Breast epithelium (tissue), 4 donors: ENCODE results near the gene AADACL4. TPM values are rescaled to one million over a fixed set of nuclear protein-coding genes. Genes with fewer than 3 reads are reported as not detected.

Experiments
- DNase-seq, 2 donors: peaks; one replicate each; pipeline ENCODE4 v3.0.0-alpha.2; 2019; ENCODE audit warnings: low spot score in 2 of 2
- H3K27ac ChIP-seq, 2 donors: fragments of 200-600 bp; sonication (generic) in 1 of 2; one replicate each; pipeline ENCODE4 v1.5.1; 2016 to 2019; ENCODE audit warnings: mild to moderate bottlenecking in 1 of 2
- H3K27me3 ChIP-seq, 2 donors: fragments of 200-600 bp; sonication (generic) in 1 of 2; one replicate each; pipeline versions ENCODE4 v1.5.1 to v1.6.0; 2017 to 2019; ENCODE audit warnings: control low read depth in 1 of 2, mild to moderate bottlenecking in 1 of 2
- H3K36me3 ChIP-seq: fragments of 200-600 bp; one replicate; pipeline ENCODE4 v1.5.1; 2019
- H3K4me1 ChIP-seq, 2 donors: fragments of 200-600 bp; sonication (generic); one replicate each; pipeline ENCODE4 v1.5.1; 2016 to 2019; ENCODE audit warnings: control low read depth in 1 of 2
- H3K4me3 ChIP-seq, 3 donors: fragments of 200-600 bp; sonication (generic); 1 replicate in 2 of 3; 2 replicates in 1 of 3; pipeline ENCODE4 v1.5.1; 2016 to 2019; ENCODE audit warnings: mild to moderate bottlenecking in 3 of 3, moderate library complexity in 2 of 3
- H3K9me3 ChIP-seq, 2 donors: fragments of 200-600 bp; sonication (generic) in 1 of 2; one replicate each; pipeline ENCODE4 v1.5.1; 2016 to 2019; ENCODE audit warnings: control low read depth in 1 of 2
- POLR2A ChIP-seq: fragments of 450-650 bp; IDR thresholded peaks from one replicate; pipeline ENCODE4 v1.6.1; 2016; ENCODE audit warnings: antibody characterized with exemption, mild to moderate bottlenecking, moderate library complexity
- POLR2AphosphoS5 ChIP-seq, 3 donors: sonication (generic); formaldehyde crosslinking; IDR thresholded peaks; one replicate each; pipeline ENCODE4 v1.6.1; 2017; ENCODE audit warnings: antibody characterized with exemption in 3 of 3
- intact Hi-C: fragments of 100-400 bp; cut with DNase I; formaldehyde crosslinking; loops from one replicate; pipeline ENCODE4 v1.15.1; 2023; ENCODE audit warnings: low total_unique reads
- total RNA-seq, 3 donors: library from RNA; depleted of rRNA; stranded (reverse); fragments of >200 nt; gene quantifications; one replicate each; pipeline ENCODE4 v1.1.0, GENCODE V29; 2016
- TF ChIP-seq, protein P1 (sequence below), 3 donors: fragments of 450-650 bp; IDR thresholded peaks; one replicate each; pipeline ENCODE4 v1.5.1; 2016 to 2017; ENCODE audit warnings: antibody characterized with exemption in 3 of 3, mild to moderate bottlenecking in 3 of 3, moderate library complexity in 3 of 3

AADACL4 gene
- total RNA-seq, 3 donors from 2014 or later: not detected

DNA sequence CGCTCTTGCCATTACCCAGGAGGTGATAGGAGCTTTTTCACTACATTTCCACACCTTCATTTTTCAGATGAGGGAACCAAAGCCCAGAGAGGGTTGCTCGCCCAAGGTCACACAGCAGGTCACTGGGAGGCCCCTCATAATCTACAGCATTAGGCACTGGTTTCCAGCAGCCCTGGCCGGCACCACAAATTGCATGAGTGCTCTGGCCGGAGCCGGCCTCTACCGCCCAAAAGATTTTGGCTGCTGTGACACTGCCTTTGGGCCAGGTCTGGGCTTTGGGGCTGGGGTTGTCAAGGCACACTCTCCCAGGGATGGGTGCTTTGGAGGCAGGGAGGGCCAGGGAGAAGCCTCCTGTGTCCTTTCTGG is 41.2 kb upstream of the AADACL4 start:
- TF ChIP-seq POLR2AphosphoS5 (IDR thresholded peaks at IDR 0.05) (no peak), POLR2A (no peak)
- TF ChIP-seq, protein P1, sequence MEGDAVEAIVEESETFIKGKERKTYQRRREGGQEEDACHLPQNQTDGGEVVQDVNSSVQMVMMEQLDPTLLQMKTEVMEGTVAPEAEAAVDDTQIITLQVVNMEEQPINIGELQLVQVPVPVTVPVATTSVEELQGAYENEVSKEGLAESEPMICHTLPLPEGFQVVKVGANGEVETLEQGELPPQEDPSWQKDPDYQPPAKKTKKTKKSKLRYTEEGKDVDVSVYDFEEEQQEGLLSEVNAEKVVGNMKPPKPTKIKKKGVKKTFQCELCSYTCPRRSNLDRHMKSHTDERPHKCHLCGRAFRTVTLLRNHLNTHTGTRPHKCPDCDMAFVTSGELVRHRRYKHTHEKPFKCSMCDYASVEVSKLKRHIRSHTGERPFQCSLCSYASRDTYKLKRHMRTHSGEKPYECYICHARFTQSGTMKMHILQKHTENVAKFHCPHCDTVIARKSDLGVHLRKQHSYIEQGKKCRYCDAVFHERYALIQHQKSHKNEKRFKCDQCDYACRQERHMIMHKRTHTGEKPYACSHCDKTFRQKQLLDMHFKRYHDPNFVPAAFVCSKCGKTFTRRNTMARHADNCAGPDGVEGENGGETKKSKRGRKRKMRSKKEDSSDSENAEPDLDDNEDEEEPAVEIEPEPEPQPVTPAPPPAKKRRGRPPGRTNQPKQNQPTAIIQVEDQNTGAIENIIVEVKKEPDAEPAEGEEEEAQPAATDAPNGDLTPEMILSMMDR (IDR thresholded peaks at IDR 0.05): no peak
- Histone ChIP-seq H3K27ac (peak overlapping the region; percentile 64 to 96), H3K27me3 (no peaks in the 10 kb centered on the region), H3K4me3 (no peak overlapping the region), H3K4me1 (peaks cover 7 to 28% of the 10 kb centered on the region in 2 donors), H3K9me3 (no peaks in the 10 kb centered on the region), H3K36me3 (no peaks in the 10 kb centered on the region)
- no peak for DNase-seq
- intact Hi-C loops: no loop called here

DNA sequence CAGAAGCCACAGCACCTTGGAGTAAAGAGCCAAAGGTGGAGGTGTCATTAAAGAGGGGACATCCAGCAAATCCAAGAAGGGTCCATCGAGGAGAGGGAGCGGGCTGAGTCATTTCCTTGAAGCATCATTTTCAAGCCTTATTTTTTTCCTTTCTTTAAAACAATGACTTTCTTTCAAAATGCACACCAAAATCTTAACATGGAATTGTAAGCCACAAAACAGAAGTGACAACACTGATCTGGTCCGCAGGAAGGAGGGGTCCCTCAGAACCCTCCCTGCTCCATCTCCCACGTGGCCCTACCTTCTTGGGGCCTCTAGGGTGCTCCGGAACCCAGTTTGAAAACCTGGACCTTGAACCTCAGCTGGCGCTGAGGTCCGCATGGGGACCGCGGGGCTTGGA is 40.7 kb upstream of the AADACL4 start:
- TF ChIP-seq, protein P1 (IDR thresholded peaks at IDR 0.05): no peak
- TF ChIP-seq POLR2A (no peak), POLR2AphosphoS5 (IDR thresholded peaks at IDR 0.05) (no peak)
- intact Hi-C loops: no loop called here
- H3K27ac ChIP-seq: peak overlapping the region; percentile 43 to 64
- no peak overlapping the region for H3K4me3 ChIP-seq
- H3K9me3 ChIP-seq: no peaks in the 10 kb centered on the region
- no peaks in the 10 kb centered on the region for H3K27me3 ChIP-seq
- no peaks in the 10 kb centered on the region for H3K36me3 ChIP-seq
- no peak for DNase-seq
- H3K4me1 ChIP-seq: peaks cover 7 to 23% of the 10 kb centered on the region in 2 donors

DNA sequence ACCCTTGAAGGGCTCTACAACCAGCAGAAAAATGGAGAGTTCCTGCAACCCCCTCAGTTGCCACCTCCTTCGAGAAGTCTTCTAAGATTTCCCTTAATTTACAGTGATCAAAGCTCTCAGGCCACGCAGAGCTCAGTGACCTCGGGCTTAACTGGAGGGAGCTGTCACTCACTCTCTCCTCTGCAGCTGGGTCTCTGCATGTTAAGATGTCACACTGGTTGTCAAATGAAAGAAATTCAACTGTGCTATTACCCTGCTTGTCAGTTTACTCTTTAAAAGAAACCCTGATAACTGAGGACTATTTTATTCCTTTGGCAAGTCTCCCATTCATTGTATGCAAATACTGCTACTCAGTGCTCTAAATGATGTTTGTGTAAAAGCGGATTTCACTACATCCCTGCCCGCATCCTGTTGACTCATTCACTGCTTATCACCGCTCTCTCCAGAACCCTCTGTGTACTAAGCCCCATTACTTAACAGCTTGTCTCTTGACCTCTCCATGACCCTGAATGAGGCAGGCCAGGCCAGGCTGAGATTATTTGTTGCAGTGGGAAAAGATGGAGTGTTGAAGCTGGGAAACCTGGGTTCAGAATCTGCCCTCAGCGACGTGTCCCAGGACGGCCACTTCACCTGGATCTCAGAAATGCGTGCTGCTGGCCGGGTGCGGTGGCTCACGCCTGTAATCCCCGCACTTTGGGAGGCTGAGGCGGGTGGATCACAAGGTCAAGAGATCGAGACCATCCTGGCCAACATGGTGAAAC is 39.6 kb upstream of the AADACL4 start:
- no peaks in the 10 kb centered on the region for H3K27me3 ChIP-seq
- no peak overlapping the region for H3K4me3 ChIP-seq
- no peaks in the 10 kb centered on the region for H3K36me3 ChIP-seq
- H3K4me1 ChIP-seq: peaks cover 7 to 23% of the 10 kb centered on the region in 2 donors
- TF ChIP-seq POLR2AphosphoS5 (IDR thresholded peaks at IDR 0.05) (peak; percentile 35 to 56 (median 53)), POLR2A (no peak)
- H3K27ac ChIP-seq: peak overlapping the region in 1 of 2 donors; percentile 27
- H3K9me3 ChIP-seq: no peaks in the 10 kb centered on the region
- intact Hi-C loops: no loop called here
- DNase-seq: no peak

DNA sequence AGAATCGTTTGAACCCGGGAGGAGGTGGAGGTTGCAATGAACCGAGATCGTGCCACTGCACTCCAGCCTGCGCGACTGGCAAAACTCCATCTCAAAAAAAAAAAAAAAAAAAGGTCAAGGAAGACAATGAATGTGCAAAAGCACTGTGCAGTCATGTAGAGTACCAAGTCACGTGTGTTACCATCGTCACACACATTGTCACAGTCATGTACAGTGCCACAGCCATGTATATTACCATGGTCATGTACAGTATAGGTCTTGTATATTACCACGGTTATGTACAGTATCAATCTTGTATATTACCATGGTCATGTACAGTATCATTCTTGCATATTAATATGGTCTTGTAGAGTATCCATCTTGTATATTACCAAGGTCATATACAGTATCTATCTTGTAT is 38.9 kb upstream of the AADACL4 start:
- no peak for DNase-seq
- Histone ChIP-seq H3K4me3 (no peak overlapping the region), H3K4me1 (peaks cover 7 to 23% of the 10 kb centered on the region in 2 donors), H3K27ac (peak overlapping the region in 1 of 2 donors; percentile 27), H3K36me3 (no peaks in the 10 kb centered on the region), H3K9me3 (no peaks in the 10 kb centered on the region), H3K27me3 (no peaks in the 10 kb centered on the region)
- intact Hi-C loops: no loop called here
- TF ChIP-seq POLR2AphosphoS5 (IDR thresholded peaks at IDR 0.05) (no peak), POLR2A (no peak)
- TF ChIP-seq, protein P1 (IDR thresholded peaks at IDR 0.05): no peak

DNA sequence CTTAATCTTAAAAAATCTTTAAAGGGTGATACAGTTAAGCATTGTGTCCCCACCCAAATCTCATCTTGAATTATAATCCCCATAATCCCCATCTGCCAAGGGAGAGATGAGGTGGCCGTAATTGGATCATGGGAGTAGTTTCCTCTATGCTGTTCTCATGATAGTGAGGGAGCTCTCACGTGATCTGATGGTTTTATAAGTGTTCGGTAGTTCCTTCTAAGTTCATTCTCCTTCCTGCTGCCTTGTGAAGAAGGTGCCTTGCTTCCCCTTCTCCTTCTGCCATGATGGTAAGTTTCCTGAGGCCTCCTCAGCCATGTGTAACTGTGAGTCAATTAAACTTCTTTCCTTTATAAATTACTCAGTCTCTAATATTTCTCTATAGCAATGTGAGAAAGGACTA is 36.6 kb upstream of the AADACL4 start:
- Histone ChIP-seq H3K9me3 (no peaks in the 10 kb centered on the region), H3K4me3 (no peak overlapping the region), H3K27ac (no peak overlapping the region), H3K4me1 (peaks cover under 1 to 5% of the 10 kb centered on the region in 2 donors), H3K27me3 (no peaks in the 10 kb centered on the region), H3K36me3 (no peaks in the 10 kb centered on the region)
- no peak for DNase-seq
- TF ChIP-seq, protein P1 (IDR thresholded peaks at IDR 0.05): no peak
- no peak for TF ChIP-seq POLR2A
- TF ChIP-seq POLR2AphosphoS5 (IDR thresholded peaks at IDR 0.05): no peak
- intact Hi-C loops: no loop called here
